ENCODE results near the gene TRAPPC14.

TRAPPC14 gene

GRCh38 chr7:100171840-100172239 lies 13.3 kb upstream of the TRAPPC14 start:
- DNase-seq (ENCODE audit: extremely low spot score): no peak
- ChIA-PET POLR2A (interaction anchor here (0.6 kb wide), 1 partner anchor 121 kb away, joined by 3 read pairs; no protein-coding TSS in a partner anchor), CTCF (interaction anchor here (0.7 to 1.1 kb wide), 2 partner anchors 41 to 345 kb away, joined by 3 read pairs; no protein-coding TSS in a partner anchor)
- TF ChIP-seq FOXM1 (IDR thresholded peaks at IDR 0.05; ENCODE audit: borderline replicate concordance) (no peak), ARNT (IDR thresholded peaks at IDR 0.05) (no peak), CTBP1 (IDR thresholded peaks at IDR 0.05; ENCODE audit: borderline replicate concordance) (no peak), PKNOX1 (IDR thresholded peaks at IDR 0.05) (no peak)

- ChIA-PET CTCF (no interaction called here), POLR2A (no interaction called here)
- DNase-seq (ENCODE audit: extremely low spot score): no peak
- TF ChIP-seq PKNOX1 (IDR thresholded peaks at IDR 0.05) (no peak), NFRKB (IDR thresholded peaks at IDR 0.05) (no peak), FOXM1 (IDR thresholded peaks at IDR 0.05; ENCODE audit: borderline replicate concordance) (no peak), FOXA1 (IDR thresholded peaks at IDR 0.05) (no peak), ARNT (IDR thresholded peaks at IDR 0.05) (no peak), CTBP1 (IDR thresholded peaks at IDR 0.05; ENCODE audit: borderline replicate concordance) (no peak), LEF1 (IDR thresholded peaks at IDR 0.05; ENCODE audit: borderline replicate concordance) (no peak), L3MBTL2 (conservative IDR thresholded peaks at IDR 0.05) (no peak), SUZ12 (IDR thresholded peaks at IDR 0.05) (no peak), HDGF (IDR thresholded peaks at IDR 0.05; ENCODE audit: borderline replicate concordance) (no peak)
Measured at GRCh38 chr7:100171087-100171681, 12.7 kb upstream of the TRAPPC14 start.

GRCh38 chr7:100170101-100170897 lies 11.8 kb upstream of the TRAPPC14 start:
- peak; percentile 57 for TF ChIP-seq PKNOX1 (IDR thresholded peaks at IDR 0.05)
- TF ChIP-seq CTBP1 (IDR thresholded peaks at IDR 0.05; ENCODE audit: borderline replicate concordance): no peak
- ChIA-PET POLR2A (no interaction called here), CTCF (no interaction called here)
- DNase-seq (ENCODE audit: extremely low spot score): no peak

- ChIA-PET CTCF (interaction anchor here (2.2 kb wide), 1 partner anchor 39 kb away, joined by 8 read pairs; no protein-coding TSS in a partner anchor), POLR2A (interaction anchor here (1.1 kb wide), 1 partner anchor 81 kb away, joined by 3 read pairs; the partner anchor contains the start of gene COPS6)
- TF ChIP-seq FOXK2 (IDR thresholded peaks at IDR 0.05): no peak
- TF ChIP-seq NFRKB (IDR thresholded peaks at IDR 0.05): no peak
- no peak for DNase-seq (ENCODE audit: extremely low spot score)
Measured at GRCh38 chr7:100169147-100169850, 10.8 kb upstream of the TRAPPC14 start.

- ChIA-PET POLR2A (interaction anchor here (1.3 to 2.3 kb wide), 2 partner anchors 9 to 22 kb away, joined by 3 to 12 read pairs; partner anchors contain the start of genes GPC2 and STAG3), CTCF (interaction anchor here (1.0 to 2.2 kb wide), 3 partner anchors 9 to 37 kb away, joined by 3 to 8 read pairs (median 3); partner anchors contain the start of genes GPC2 and LAMTOR4)
- no peak for DNase-seq (ENCODE audit: extremely low spot score)
- TF ChIP-seq ZNF384 (IDR thresholded peaks at IDR 0.05) (no peak), ELF4 (IDR thresholded peaks at IDR 0.05) (no peak), SP1 (IDR thresholded peaks at IDR 0.05) (no peak), ARNT (IDR thresholded peaks at IDR 0.05) (no peak), NFRKB (IDR thresholded peaks at IDR 0.05) (no peak)
Measured at GRCh38 chr7:100167912-100168323, 9.4 kb upstream of the TRAPPC14 start.

- TF ChIP-seq FOXA1 (IDR thresholded peaks at IDR 0.05) (no peak), SP1 (IDR thresholded peaks at IDR 0.05) (no peak), TARDBP (IDR thresholded peaks at IDR 0.05) (no peak), SUZ12 (IDR thresholded peaks at IDR 0.05) (no peak), FOXK2 (IDR thresholded peaks at IDR 0.05) (no peak), NFRKB (IDR thresholded peaks at IDR 0.05) (no peak), ZNF384 (IDR thresholded peaks at IDR 0.05) (no peak), PKNOX1 (IDR thresholded peaks at IDR 0.05) (no peak), ARNT (IDR thresholded peaks at IDR 0.05) (no peak)
- DNase-seq (ENCODE audit: extremely low spot score): no peak
- ChIA-PET POLR2A (interaction anchor here (0.9 to 2.3 kb wide), 3 partner anchors 10 to 23 kb away, joined by 3 to 12 read pairs (median 4); partner anchors contain the start of genes GPC2 and STAG3), CTCF (interaction anchor here (0.6 to 2.2 kb wide), 4 partner anchors 10 to 37 kb away, joined by 3 to 8 read pairs (median 4); partner anchors contain the start of genes GPC2 and LAMTOR4)
Measured at GRCh38 chr7:100166970-100167911, 8.7 kb upstream of the TRAPPC14 start.
